ENCODE results near the gene OVCA2. TPM values are rescaled to one million over a fixed set of nuclear protein-coding genes. Genes with fewer than 3 reads are reported as not detected.

Gene OVCA2
- total and polyA plus RNA-seq, 12 donors, result 37.2 to 155 (median 64.0) TPM

DNA sequence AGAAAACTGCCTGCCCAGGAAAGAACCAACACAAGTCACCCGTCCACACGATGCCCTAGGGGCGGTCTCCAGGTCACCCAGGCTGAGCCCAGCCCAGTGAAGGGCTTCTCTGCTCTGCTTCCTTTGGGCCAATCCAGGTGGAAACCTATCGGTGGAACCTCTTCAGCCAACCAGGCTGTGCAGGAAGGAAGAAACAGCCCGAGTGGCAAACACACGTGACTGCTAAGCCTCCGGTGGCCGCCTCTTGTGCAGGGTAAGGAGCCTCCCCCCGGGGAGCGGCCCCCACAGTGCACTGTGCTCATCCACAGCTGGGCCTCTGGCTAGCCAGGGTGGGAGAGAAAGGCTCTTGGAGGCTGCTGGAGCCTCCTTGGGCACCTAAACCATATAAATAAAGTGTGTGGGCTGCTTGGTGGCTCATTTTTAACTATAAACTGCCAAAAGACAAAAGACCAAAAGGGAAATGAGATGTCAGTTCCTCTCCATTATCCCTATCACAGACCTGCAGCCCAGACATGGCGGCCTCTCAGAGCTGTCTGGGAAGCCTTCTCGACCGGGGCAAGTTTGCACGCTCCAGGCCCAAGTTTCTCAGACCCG lies 19.1 kb upstream of the OVCA2 start:
- TF ChIP-seq, protein P1, sequence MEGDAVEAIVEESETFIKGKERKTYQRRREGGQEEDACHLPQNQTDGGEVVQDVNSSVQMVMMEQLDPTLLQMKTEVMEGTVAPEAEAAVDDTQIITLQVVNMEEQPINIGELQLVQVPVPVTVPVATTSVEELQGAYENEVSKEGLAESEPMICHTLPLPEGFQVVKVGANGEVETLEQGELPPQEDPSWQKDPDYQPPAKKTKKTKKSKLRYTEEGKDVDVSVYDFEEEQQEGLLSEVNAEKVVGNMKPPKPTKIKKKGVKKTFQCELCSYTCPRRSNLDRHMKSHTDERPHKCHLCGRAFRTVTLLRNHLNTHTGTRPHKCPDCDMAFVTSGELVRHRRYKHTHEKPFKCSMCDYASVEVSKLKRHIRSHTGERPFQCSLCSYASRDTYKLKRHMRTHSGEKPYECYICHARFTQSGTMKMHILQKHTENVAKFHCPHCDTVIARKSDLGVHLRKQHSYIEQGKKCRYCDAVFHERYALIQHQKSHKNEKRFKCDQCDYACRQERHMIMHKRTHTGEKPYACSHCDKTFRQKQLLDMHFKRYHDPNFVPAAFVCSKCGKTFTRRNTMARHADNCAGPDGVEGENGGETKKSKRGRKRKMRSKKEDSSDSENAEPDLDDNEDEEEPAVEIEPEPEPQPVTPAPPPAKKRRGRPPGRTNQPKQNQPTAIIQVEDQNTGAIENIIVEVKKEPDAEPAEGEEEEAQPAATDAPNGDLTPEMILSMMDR (IDR thresholded peaks at IDR 0.05), result no peak
- no peak for TF ChIP-seq POLR2A (IDR thresholded peaks at IDR 0.05)
- Histone ChIP-seq H3K36me3 (replicated peaks in 1 of 2) (no peaks in the 10 kb centered on the region), H3K4me3 (no peak overlapping the region), H3K9me3 (replicated peaks in 1 of 3) (no peaks in the 10 kb centered on the region), H3K27ac (peak overlapping the region in 1 of 5 donors; percentile 44), H3K4me1 (replicated peaks in 1 of 2) (peaks cover 6 to 37% of the 10 kb centered on the region in 2 donors), H3K27me3 (no peaks in the 10 kb centered on the region)
- intact Hi-C loops (cut with DNase I), result no loop called here
- DNase-seq, result no peak
- WGBS, 4 donors, result 74 to 83% (median 80%) methylated on average over 9 to 15 of the region's 15 CpGs

DNA sequence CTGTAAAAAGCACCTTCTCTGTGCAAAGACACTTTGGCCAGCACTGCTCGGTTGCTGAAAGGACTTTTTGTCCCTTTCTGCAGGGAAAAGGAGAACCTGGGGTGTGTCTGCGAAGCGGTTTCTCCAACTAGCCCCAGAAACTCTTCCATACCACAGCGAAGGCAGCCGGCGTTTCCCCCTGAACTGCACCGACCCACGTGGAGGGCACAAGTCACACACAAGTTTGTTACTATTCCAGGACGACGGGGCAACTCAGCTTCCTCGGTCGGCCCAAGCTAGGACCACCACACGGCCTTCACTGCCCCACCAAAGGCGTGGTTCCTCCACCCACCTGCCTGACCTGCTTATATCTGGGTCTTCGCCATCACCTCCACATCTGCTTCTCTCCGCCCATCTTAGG lies 18.6 kb upstream of the OVCA2 start:
- H3K9me3 ChIP-seq (replicated peaks in 1 of 3), result no peaks in the 10 kb centered on the region
- no peak for DNase-seq
- 65 to 79% (median 68%) methylated on average over 16 of the region's 16 CpGs for WGBS, 4 donors
- no peaks in the 10 kb centered on the region for H3K36me3 ChIP-seq (replicated peaks in 1 of 2)
- H3K27ac ChIP-seq, result peak overlapping the region in 1 of 5 donors; percentile 44
- peak overlapping the region in 1 of 4 donors; percentile 85 for H3K4me3 ChIP-seq
- intact Hi-C loops (cut with DNase I), result no loop called here
- peaks cover 6 to 40% of the 10 kb centered on the region in 2 donors for H3K4me1 ChIP-seq (replicated peaks in 1 of 2)
- no peaks in the 10 kb centered on the region for H3K27me3 ChIP-seq
- TF ChIP-seq POLR2A (IDR thresholded peaks at IDR 0.05), result no peak
- TF ChIP-seq, protein P1 (IDR thresholded peaks at IDR 0.05), result no peak

DNA sequence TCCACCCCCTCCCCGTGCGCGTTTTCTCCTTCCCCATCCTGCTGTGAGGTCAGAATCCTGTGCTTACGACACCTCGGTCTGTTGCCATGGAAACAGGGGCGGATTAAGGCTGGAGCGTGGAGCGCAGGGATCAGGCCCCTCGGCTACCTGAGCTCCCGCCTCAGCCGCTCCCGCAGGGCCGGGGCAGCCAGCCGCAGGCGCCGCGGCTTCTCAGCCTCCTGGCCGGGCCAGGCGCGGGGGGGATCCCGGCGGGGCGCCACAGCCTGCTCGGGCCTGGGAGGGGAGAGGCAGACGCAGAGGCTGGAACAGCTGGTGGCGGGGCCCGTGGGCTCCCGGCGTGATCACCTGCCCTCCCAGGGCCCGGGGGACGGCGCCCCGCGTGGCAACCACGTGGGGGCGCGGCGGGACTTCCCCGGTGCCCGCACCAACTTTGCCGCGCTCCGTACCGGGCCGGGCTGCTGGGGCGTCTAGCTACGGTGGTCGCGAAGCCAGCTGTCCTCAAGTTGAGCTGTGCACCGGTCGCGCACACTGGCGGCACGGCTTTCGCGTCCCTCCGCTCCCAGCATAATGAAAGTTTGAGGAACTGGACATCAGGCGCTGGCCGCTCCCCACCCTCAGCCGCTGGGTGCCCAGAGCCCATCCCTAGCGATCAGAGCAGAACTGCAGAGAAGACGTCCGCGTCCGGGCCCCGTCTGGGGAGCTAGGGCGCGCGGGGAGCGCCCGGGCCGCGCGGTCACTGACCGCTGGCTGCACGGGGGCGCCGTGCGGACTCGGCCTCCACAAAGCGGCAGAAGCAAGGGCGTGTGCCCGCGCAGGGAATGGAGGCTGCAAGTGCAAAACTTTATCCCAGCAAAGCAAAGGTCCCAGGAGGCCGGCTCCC lies 17.9 kb upstream of the OVCA2 start:
- intact Hi-C loops (cut with DNase I), result no loop called here
- H3K36me3 ChIP-seq (replicated peaks in 1 of 2), result no peaks in the 10 kb centered on the region
- 0 to 2% (median 1%) methylated on average over 13 to 85 of the region's 85 CpGs for WGBS, 4 donors
- H3K9me3 ChIP-seq (replicated peaks in 1 of 3), result no peaks in the 10 kb centered on the region
- H3K27me3 ChIP-seq, result no peaks in the 10 kb centered on the region
- peak overlapping the region in 2 of 4 donors; percentile 55 to 85 for H3K4me3 ChIP-seq
- H3K27ac ChIP-seq, result peak overlapping the region in 2 of 5 donors; percentile 32 to 44
- DNase-seq, result peak; percentile 70 to 86 (median 77)
- TF ChIP-seq POLR2A (IDR thresholded peaks at IDR 0.05), result no peak
- TF ChIP-seq, protein P1 (IDR thresholded peaks at IDR 0.05), result peak in 1 of 6 experiments; percentile 6
- H3K4me1 ChIP-seq (replicated peaks in 1 of 2), result peaks cover 6 to 40% of the 10 kb centered on the region in 2 donors

DNA sequence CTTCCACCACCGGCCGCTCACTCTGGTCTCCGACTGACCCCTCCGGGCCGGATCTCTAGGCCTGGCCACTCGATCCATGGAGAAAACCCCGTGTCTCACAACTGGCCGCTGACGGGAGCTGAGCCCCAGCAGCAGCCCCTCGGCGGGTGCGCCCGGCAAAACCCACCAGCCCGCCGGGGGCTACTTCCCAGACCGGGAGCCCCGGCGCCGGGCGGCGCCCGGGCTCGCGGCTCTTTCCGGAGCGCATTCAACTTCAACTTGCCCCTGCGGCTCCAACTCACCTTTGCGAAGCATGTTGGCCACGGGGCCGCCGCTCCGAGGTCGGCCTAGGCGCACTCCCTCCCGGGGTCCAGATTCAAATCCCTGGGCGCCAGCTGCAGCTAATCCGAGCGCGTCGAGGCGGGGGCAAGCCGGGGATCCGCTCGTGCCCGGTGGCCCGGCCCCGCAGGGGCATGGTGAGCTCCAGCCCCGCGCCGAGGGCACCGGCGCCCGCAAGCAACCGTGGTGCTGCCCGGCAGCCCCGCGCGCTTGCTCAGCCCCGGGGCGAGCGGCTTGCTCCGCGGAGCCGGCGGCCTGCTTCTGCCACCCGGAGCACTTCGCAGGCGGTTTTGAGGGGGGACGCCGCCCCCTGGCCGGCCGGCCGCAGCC lies 17.1 kb upstream of the OVCA2 start:
- Histone ChIP-seq H3K36me3 (replicated peaks in 1 of 2) (no peaks in the 10 kb centered on the region), H3K27me3 (no peaks in the 10 kb centered on the region), H3K4me1 (replicated peaks in 1 of 2) (peaks cover 6 to 43% of the 10 kb centered on the region in 2 donors), H3K4me3 (peak overlapping the region in 2 of 4 donors; percentile 55 to 85), H3K27ac (peak overlapping the region in 2 of 5 donors; percentile 2 to 72), H3K9me3 (replicated peaks in 1 of 3) (no peaks in the 10 kb centered on the region)
- DNase-seq, result no peak
- WGBS, 4 donors, result 0 to 1% (median 0%) methylated on average over 2 to 73 of the region's 73 CpGs
- intact Hi-C loops (cut with DNase I), result loop anchor here in 1 of 2 donors (5.0 kb wide), 1 partner anchor 117 kb away; no protein-coding TSS in a partner anchor
- TF ChIP-seq, protein P1 (IDR thresholded peaks at IDR 0.05), result no peak
- TF ChIP-seq POLR2A (IDR thresholded peaks at IDR 0.05), result no peak

All from adrenal gland (tissue), 12 donors.